GM12801 (cell line): ENCODE measurements around the gene CACNA1C.

Experiments
- CTCF ChIP-seq: IDR thresholded peaks from one replicate; pipeline ENCODE4 v1.5.1; 2011; ENCODE audit warnings: control low read depth; ENCODE audit not compliant: insufficient read length; ENCODE audit errors: extremely low read depth

CACNA1C gene

GRCh38 chr12:2353691-2354090 is 300.9 kb downstream of the CACNA1C start:
- no peak for TF ChIP-seq CTCF

GRCh38 chr12:2354151-2354991 is 301.6 kb downstream of the CACNA1C start:
- TF ChIP-seq CTCF, result no peak

GRCh38 chr12:2355198-2355597 is 302.4 kb downstream of the CACNA1C start:
- no peak for TF ChIP-seq CTCF

- no peak for TF ChIP-seq CTCF
Measured at GRCh38 chr12:2355604-2356003, 302.8 kb downstream of the CACNA1C start.

- no peak for TF ChIP-seq CTCF
Measured at GRCh38 chr12:2356601-2357125, 303.9 kb downstream of the CACNA1C start.

GRCh38 chr12:2358986-2359658 is 306.3 kb downstream of the CACNA1C start:
- no peak for TF ChIP-seq CTCF
